Neural crest cell (in vitro differentiated cells): ENCODE results near the gene KRT34. TPM values are rescaled to one million over a fixed set of nuclear protein-coding genes. Genes with fewer than 3 reads are reported as not detected.
A peak's percentile ranks its signal among the peaks of the same experiment; 100 is the strongest.
"Not testable (repeated sequence)": the region's sequence is repeated elsewhere in the genome, so short reads cannot be mapped to it uniquely, and the experiment has no call there.

Experiments
- DNase-seq: peaks from one replicate; pipeline ENCODE4 v3.0.0; 2021; ENCODE audit warnings: low read depth, mixed read lengths, low spot score
- H3K27ac Mint-ChIP-seq: one replicate; pipeline ENCODE4 v1.8.0; 2021; ENCODE audit warnings: mild to moderate bottlenecking, mixed read lengths; ENCODE audit not compliant: unreplicated experiment
- H3K27me3 Mint-ChIP-seq: 2 replicates; pipeline ENCODE4 v1.8.0; 2021; ENCODE audit warnings: low read depth, mild to moderate bottlenecking, mixed read lengths
- H3K36me3 Mint-ChIP-seq: 2 replicates; pipeline ENCODE4 v1.8.0; 2021; ENCODE audit warnings: low read depth, mild to moderate bottlenecking, mixed read lengths
- H3K4me1 Mint-ChIP-seq: 2 replicates; pipeline ENCODE4 v1.8.0; 2021; ENCODE audit warnings: mixed read lengths
- H3K4me3 Mint-ChIP-seq: one replicate; pipeline ENCODE4 v1.8.0; 2021; ENCODE audit warnings: mild to moderate bottlenecking, mixed read lengths
- H3K9me3 Mint-ChIP-seq: 2 replicates; pipeline ENCODE4 v1.8.0; 2021; ENCODE audit warnings: mixed read lengths
- total RNA-seq: library from RNA; stranded (reverse); gene quantifications from 2 replicates; pipeline ENCODE4 v1.2.1, GENCODE V29; 2021
- TF ChIP-seq, protein P1 (sequence below): fragments of 200-600 bp; sonication (generic); conservative IDR thresholded peaks from 2 replicates; pipeline ENCODE4 v1.5.0; 2021; ENCODE audit warnings: antibody characterized with exemption, mild to moderate bottlenecking

Gene KRT34
- total RNA-seq, 1 donor from 2014 or later, result not detected

DNA sequence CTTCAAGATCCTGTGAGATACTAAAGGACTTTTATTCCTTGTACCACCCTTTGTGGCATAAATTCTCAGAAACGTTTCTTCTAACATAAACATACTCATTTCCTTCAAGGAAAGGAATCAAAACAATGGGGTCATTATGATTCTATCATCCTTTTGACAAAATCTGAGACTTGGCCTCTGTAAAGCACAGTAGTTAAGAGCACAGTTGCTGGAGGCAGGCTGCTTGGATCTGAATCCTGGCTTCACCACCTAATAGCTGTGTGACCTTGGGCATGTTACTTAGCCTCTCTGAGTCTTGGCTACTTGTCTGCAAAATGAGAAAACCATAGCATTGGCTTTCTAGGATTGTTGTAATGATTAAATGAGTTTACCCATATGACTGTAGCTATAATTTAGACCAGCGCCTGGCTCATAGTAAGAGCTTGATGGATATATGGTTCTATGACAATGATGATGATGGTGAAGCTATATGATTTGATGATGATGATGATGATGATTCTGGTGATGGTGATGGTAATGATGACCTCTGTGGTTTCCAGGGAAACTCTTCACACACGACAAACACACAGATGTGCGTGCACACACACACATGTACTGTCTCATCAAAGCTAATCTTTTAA is 21.4 kb upstream of the KRT34 start:
- TF ChIP-seq, protein P1, sequence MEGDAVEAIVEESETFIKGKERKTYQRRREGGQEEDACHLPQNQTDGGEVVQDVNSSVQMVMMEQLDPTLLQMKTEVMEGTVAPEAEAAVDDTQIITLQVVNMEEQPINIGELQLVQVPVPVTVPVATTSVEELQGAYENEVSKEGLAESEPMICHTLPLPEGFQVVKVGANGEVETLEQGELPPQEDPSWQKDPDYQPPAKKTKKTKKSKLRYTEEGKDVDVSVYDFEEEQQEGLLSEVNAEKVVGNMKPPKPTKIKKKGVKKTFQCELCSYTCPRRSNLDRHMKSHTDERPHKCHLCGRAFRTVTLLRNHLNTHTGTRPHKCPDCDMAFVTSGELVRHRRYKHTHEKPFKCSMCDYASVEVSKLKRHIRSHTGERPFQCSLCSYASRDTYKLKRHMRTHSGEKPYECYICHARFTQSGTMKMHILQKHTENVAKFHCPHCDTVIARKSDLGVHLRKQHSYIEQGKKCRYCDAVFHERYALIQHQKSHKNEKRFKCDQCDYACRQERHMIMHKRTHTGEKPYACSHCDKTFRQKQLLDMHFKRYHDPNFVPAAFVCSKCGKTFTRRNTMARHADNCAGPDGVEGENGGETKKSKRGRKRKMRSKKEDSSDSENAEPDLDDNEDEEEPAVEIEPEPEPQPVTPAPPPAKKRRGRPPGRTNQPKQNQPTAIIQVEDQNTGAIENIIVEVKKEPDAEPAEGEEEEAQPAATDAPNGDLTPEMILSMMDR, result no peak
- H3K4me1 Mint-ChIP-seq, result peaks cover 45% of the 10 kb centered on the region
- H3K27ac Mint-ChIP-seq, result peak overlapping the region; percentile 41
- no peaks in the 10 kb centered on the region for H3K27me3 Mint-ChIP-seq
- H3K9me3 Mint-ChIP-seq, result no peaks in the 10 kb centered on the region
- no peaks in the 10 kb centered on the region for H3K36me3 Mint-ChIP-seq
- H3K4me3 Mint-ChIP-seq, result peak overlapping the region; percentile 17
- DNase-seq, result no peak

DNA sequence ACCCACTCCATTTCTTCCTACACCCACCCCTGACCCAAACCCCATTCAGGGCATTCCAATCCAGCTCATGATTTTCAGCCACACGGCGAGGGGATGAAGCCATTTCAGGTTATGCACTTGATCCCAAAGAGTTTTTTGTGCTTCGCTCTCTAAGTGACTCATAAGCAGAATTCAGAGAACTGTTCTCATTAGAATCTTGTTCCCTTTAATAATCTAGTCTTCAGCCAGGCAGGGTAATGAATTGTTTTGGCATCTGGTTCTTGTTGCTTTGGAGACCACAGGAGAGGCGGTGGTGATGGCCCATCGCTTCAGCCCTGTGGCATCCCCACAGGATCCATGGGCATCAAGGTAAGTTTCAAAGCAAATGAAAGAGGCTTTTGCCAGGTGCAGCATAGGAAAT is 20.1 kb upstream of the KRT34 start:
- Mint-ChIP-seq H3K27ac (no peak overlapping the region), H3K4me1 (peaks cover 45% of the 10 kb centered on the region), H3K27me3 (no peaks in the 10 kb centered on the region), H3K4me3 (no peak overlapping the region), H3K9me3 (no peaks in the 10 kb centered on the region), H3K36me3 (no peaks in the 10 kb centered on the region)
- TF ChIP-seq, protein P1, result no peak
- DNase-seq, result no peak

DNA sequence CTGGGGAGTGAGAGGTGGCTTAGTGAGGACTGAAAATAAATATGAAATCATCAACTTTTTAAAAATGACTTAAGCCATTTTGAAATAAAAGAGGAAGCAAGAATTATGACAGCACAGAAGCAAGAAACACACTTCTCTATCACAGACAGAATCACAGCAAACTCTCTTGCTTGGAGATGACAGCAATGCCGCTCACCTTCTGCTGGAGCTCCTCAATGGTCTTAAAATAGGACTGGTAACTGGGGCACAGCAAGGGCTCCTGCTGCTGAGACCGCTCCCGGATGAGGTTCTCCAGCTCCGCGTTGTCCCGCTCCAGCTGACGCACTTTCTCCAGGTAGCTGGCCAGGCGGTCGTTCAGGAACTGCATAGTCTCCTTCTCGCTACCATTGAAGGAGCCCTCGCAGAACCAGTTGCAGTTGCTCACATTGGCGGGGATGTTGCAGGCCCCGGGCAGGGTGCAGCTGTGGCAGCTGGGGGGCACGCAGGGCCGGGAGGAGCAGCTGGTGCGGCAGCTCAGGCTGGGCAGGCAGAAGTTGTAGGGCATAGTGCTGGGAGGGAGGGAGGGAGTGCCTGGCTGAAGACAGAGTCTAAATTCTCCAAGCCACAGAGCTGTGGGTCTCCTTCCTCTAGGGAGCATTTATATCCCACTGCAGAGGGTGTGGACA is 15.0 kb upstream of the KRT34 start, which contains the start of gene KRT31:
Gene KRT31, minus strand, starts transcription at position 613 of the 665 bp plus-strand sequence. Its CDS starts 69 bp downstream, at position 544.
- Mint-ChIP-seq H3K4me1 (peaks cover 17% of the 10 kb centered on the region), H3K27ac (no peak within 1 kb of the TSS), H3K4me3 (no peak within 1 kb of the TSS), H3K36me3 (no peaks in the 10 kb centered on the region), H3K27me3 (no peaks in the 10 kb centered on the region), H3K9me3 (no peaks in the 10 kb centered on the region)
- TF ChIP-seq, protein P1, result no peak
- DNase-seq, result no peak

DNA sequence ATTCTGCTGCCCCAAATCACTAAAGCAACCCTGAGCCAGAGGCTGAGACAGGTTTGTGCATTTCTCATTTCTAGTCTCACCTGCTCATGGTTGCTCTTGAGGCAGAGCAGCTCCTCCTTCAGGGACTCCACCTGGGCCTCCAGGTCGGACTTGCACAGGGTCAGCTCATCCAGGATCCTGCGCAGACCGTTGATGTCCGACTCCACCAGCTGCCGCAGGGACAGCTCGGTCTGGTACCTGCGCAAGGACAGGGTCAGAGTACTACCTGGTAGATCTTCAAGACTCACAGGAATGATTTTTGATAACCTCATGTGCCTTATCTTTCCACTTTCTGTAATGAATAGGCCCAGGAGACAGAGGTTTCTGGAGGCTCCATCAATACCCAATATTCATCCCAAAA is 14.2 kb upstream of the KRT34 start:
- TF ChIP-seq, protein P1, result no peak
- H3K27ac Mint-ChIP-seq, result no peak overlapping the region
- H3K4me3 Mint-ChIP-seq, result no peak overlapping the region
- H3K4me1 Mint-ChIP-seq, result peaks cover 16% of the 10 kb centered on the region
- H3K36me3 Mint-ChIP-seq, result no peaks in the 10 kb centered on the region
- no peaks in the 10 kb centered on the region for H3K27me3 Mint-ChIP-seq
- H3K9me3 Mint-ChIP-seq, result no peaks in the 10 kb centered on the region
- no peak for DNase-seq

DNA sequence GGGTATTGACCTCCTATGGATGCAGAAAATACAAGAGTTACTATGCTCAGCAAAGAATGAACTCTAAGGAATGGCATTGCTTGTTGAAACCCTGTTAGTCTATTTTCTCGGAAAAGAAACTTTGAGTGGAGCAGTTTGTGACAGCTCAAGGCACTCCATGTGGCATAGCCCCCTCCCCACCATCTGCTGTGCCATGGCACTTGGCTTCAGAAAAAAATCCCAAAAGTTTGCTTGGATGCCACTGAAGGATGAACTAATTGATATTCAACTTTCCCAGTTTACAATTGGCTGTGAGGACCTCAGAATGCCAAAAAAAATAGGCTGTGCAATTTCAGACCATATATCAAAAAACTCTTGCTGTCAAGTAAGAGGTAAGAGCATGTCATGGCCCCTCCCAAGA is 13.5 kb upstream of the KRT34 start:
- Mint-ChIP-seq H3K36me3 (no peaks in the 10 kb centered on the region), H3K4me1 (peaks cover 17% of the 10 kb centered on the region), H3K27ac (no peak overlapping the region), H3K27me3 (no peaks in the 10 kb centered on the region), H3K9me3 (no peaks in the 10 kb centered on the region), H3K4me3 (no peak overlapping the region)
- no peak for DNase-seq
- TF ChIP-seq, protein P1, result no peak

DNA sequence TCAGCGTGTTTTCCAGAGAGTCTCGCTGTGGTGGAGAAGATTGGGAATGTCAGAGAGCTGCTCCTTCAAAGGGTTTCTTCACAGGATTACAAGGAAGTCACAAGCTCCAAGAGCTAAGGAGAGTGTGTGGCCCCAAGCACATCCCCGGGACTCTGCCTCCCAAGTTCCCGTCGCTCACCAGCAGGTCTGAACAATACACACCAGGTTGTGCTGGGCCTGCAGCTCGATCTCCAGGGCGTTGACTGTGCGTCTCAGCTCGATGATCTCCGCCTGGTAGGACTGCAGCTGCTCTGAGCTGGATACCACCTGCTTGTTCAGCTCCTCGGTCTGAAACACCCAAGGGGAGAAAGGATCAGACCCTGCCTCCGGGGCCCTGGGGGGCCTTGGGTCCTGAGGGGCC is 12.9 kb upstream of the KRT34 start:
- DNase-seq, H3K27me3 Mint-ChIP-seq, H3K9me3 Mint-ChIP-seq, H3K36me3 Mint-ChIP-seq, H3K4me3 Mint-ChIP-seq: not testable (repeated sequence)
- Mint-ChIP-seq H3K27ac (peak overlapping the region; percentile 57), H3K4me1 (peaks cover 16% of the 10 kb centered on the region)
